GM19467 (cell line): ENCODE measurements around the gene MYL10.

ENCODE experiments used
- ATAC-seq: cut with Tn5 transposase; IDR thresholded peaks from one replicate; pipeline ENCODE4 v1.9.1; 2021; ENCODE audit warnings: mild to moderate bottlenecking, moderate library complexity; ENCODE audit not compliant: unreplicated experiment

Gene MYL10

GRCh38 chr7:101629171-101629570 lies at the start of gene MYL10:
TSS of gene MYL10 (minus strand) at chr7:101629296. CDS start at chr7:101629118, 178 bp downstream.
- ATAC-seq, result no peak

- no peak for ATAC-seq
Observed at GRCh38 chr7:101678658-101679057, 49.6 kb upstream of the MYL10 start.

GRCh38 chr7:101677797-101678479 lies 48.8 kb upstream of the MYL10 start:
- ATAC-seq, result no peak

GRCh38 chr7:101677391-101677790 lies 48.3 kb upstream of the MYL10 start:
- ATAC-seq, result no peak

GRCh38 chr7:101676956-101677355 lies 47.9 kb upstream of the MYL10 start:
- no peak for ATAC-seq

GRCh38 chr7:101676062-101676598 lies 47.0 kb upstream of the MYL10 start:
- ATAC-seq, result no peak

- no peak for ATAC-seq
Observed at GRCh38 chr7:101674439-101674838, 45.3 kb upstream of the MYL10 start.

- no peak for ATAC-seq
Observed at GRCh38 chr7:101673951-101674350, 44.9 kb upstream of the MYL10 start.

- ATAC-seq, result no peak
Observed at GRCh38 chr7:101673315-101673714, 44.2 kb upstream of the MYL10 start.

- ATAC-seq, result no peak
Observed at GRCh38 chr7:101671371-101672356, 42.6 kb upstream of the MYL10 start.

- no peak for ATAC-seq
Observed at GRCh38 chr7:101669307-101669706, 40.2 kb upstream of the MYL10 start.

GRCh38 chr7:101668726-101669125 lies 39.6 kb upstream of the MYL10 start:
- no peak for ATAC-seq

GRCh38 chr7:101667920-101668319 lies 38.8 kb upstream of the MYL10 start:
- ATAC-seq, result no peak

- ATAC-seq, result no peak
Observed at GRCh38 chr7:101667399-101667798, 38.3 kb upstream of the MYL10 start.

- ATAC-seq, result no peak
Observed at GRCh38 chr7:101666741-101667140, 37.6 kb upstream of the MYL10 start.

- ATAC-seq, result no peak
Observed at GRCh38 chr7:101666293-101666692, 37.2 kb upstream of the MYL10 start.

- no peak for ATAC-seq
Observed at GRCh38 chr7:101664893-101665471, 35.9 kb upstream of the MYL10 start.

- ATAC-seq, result no peak
Observed at GRCh38 chr7:101664436-101664835, 35.3 kb upstream of the MYL10 start.

GRCh38 chr7:101663747-101664146 lies 34.7 kb upstream of the MYL10 start:
- ATAC-seq, result no peak

GRCh38 chr7:101662447-101662998 lies 33.4 kb upstream of the MYL10 start:
- ATAC-seq, result no peak

- no peak for ATAC-seq
Observed at GRCh38 chr7:101659706-101660105, 30.6 kb upstream of the MYL10 start.
